Stomach (tissue), 9 donors: ENCODE results near the gene BRD2. TPM values are rescaled to one million over a fixed set of nuclear protein-coding genes. Genes with fewer than 3 reads are reported as not detected.
A peak's percentile ranks its signal among the peaks of the same experiment; 100 is the strongest.

Source experiments
- DNase-seq, 2 donors: peaks; one replicate each; pipeline versions ENCODE4 v3.0.0 to v3.0.0-alpha.2; 2013 to 2019
- H3K27ac ChIP-seq, 5 donors: fragments of 200-600 bp in 4 of 5; sonication (generic) in 4 of 5; one replicate each; pipeline ENCODE4 v1.5.1; 2013 to 2019; ENCODE audit warnings: mild to moderate bottlenecking in 1 of 5, moderate library complexity in 1 of 5
- H3K27me3 ChIP-seq, 3 donors: fragments of 200-600 bp; sonication (generic); one replicate each; pipeline ENCODE4 v1.5.1; 2017 to 2019; ENCODE audit warnings: mixed run types in 1 of 3
- H3K36me3 ChIP-seq, 4 donors: fragments of 200-600 bp; sonication (generic); 1 replicate in 3 of 4; 2 replicates in 1 of 4; pipeline ENCODE4 v1.5.1; 2016 to 2019
- H3K4me1 ChIP-seq, 4 donors: fragments of 200-600 bp; sonication (generic); one replicate each; pipeline ENCODE4 v1.5.1; 2016 to 2019
- H3K4me3 ChIP-seq, 4 donors: fragments of 200-600 bp; sonication (generic) in 3 of 4; one replicate each; pipeline ENCODE4 v1.5.1; 2016 to 2019; ENCODE audit warnings: mild to moderate bottlenecking in 1 of 4
- H3K9me3 ChIP-seq, 4 donors: fragments of 200-600 bp; sonication (generic); one replicate each; pipeline ENCODE4 v1.5.1; 2016 to 2019
- EP300 ChIP-seq: sonication (generic); formaldehyde crosslinking; IDR thresholded peaks from one replicate; pipeline ENCODE4 v1.6.1; 2017; ENCODE audit warnings: antibody characterized with exemption
- POLR2A ChIP-seq, 4 donors: fragments of 450-650 bp; IDR thresholded peaks; one replicate each; pipeline ENCODE4 v1.6.1; 2016; ENCODE audit warnings: antibody characterized with exemption in 4 of 4, control low read depth in 2 of 4, mild to moderate bottlenecking in 1 of 4, moderate library complexity in 1 of 4
- POLR2AphosphoS5 ChIP-seq, 3 donors: sonication (generic); formaldehyde crosslinking; IDR thresholded peaks; one replicate each; pipeline ENCODE4 v1.6.1; 2016; ENCODE audit warnings: antibody characterized with exemption in 3 of 3
- WGBS, 5 donors: extraction: QIAGEN DNeasy Blood & Tissue Kit in 3 of 5; methylation state at CpG; one replicate each; pipeline versions ENCODE4 v1.1.5 to v1.1.7; 2013 to 2018; 5-methylcytosine and 5-hydroxymethylcytosine counted together
- intact Hi-C: fragments of 100-400 bp; cut with DNase I; formaldehyde crosslinking; loops from one replicate; pipeline ENCODE4 v1.15.1; 2023; ENCODE audit warnings: low total_unique reads
- polyA plus RNA-seq, 3 donors: library from polyadenylated mRNA; stranded (reverse); fragments of 200-250 nt; gene quantifications; one replicate each; pipeline ENCODE4 v1.2.3, GENCODE V29; 2013
- total RNA-seq, 5 donors: library from RNA; depleted of rRNA; stranded (reverse); fragments of >200 nt; gene quantifications; one replicate each; pipeline versions ENCODE4 v1.1.0 to v1.2.3, GENCODE V29; 2014 to 2016
- TF ChIP-seq, protein P1 (sequence below), 7 experiments: fragments of 450-650 bp in 4 of 7; fragments of 200-600 bp in 3 of 7; sonication (generic) in 3 of 7; IDR thresholded peaks; one replicate each; pipeline ENCODE4 v1.5.1; 2016 to 2019; ENCODE audit warnings: antibody characterized with exemption in 7 of 7, control low read depth in 2 of 7, mild to moderate bottlenecking in 1 of 7
- donor health status: healthy with polysubstance abuse.
- donor health status: Bipolar disorder and iron deficiency.
- donor health status: healthy.

BRD2 gene
- total and polyA plus RNA-seq, 8 donors = 70.7 to 538 (median 129) TPM

DNA sequence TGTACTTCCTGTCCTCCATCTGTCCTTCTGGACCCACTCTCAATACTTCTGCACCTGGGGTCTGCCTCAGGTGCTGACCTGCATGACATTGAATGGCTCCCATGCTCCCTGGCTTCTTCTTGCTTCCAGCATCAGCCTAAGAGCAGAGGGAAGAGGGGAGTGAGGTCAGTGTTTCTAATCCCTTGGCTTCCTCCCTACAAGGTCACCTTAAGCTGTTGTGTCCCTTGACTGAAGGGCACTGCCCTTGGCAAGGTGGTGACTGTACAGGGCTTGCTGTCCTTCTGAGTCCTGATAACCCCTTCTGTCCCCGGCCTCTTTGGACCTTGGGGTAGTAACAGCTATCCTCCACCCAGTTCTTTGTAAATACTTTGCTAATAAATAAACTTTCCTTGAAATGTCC, 37.2 kb upstream of the BRD2 start:
- H3K4me3 ChIP-seq = no peak overlapping the region
- no peaks in the 10 kb centered on the region for H3K36me3 ChIP-seq
- peaks cover 0 to 10% (median 0%) of the 10 kb centered on the region in 4 donors for H3K4me1 ChIP-seq
- H3K27ac ChIP-seq = no peak overlapping the region
- 0 to 4% (median 0%) methylated on average over 1 of the region's 1 CpG for WGBS, 5 donors
- H3K9me3 ChIP-seq = no peaks in the 10 kb centered on the region
- no peak for DNase-seq
- TF ChIP-seq POLR2AphosphoS5 (IDR thresholded peaks at IDR 0.05) (no peak), EP300 (no peak), POLR2A (IDR thresholded peaks at IDR 0.05) (no peak)
- TF ChIP-seq, protein P1, sequence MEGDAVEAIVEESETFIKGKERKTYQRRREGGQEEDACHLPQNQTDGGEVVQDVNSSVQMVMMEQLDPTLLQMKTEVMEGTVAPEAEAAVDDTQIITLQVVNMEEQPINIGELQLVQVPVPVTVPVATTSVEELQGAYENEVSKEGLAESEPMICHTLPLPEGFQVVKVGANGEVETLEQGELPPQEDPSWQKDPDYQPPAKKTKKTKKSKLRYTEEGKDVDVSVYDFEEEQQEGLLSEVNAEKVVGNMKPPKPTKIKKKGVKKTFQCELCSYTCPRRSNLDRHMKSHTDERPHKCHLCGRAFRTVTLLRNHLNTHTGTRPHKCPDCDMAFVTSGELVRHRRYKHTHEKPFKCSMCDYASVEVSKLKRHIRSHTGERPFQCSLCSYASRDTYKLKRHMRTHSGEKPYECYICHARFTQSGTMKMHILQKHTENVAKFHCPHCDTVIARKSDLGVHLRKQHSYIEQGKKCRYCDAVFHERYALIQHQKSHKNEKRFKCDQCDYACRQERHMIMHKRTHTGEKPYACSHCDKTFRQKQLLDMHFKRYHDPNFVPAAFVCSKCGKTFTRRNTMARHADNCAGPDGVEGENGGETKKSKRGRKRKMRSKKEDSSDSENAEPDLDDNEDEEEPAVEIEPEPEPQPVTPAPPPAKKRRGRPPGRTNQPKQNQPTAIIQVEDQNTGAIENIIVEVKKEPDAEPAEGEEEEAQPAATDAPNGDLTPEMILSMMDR (IDR thresholded peaks at IDR 0.05) = no peak
- H3K27me3 ChIP-seq = no peaks in the 10 kb centered on the region
- intact Hi-C loops = loop anchor here (10.0 kb wide), 1 partner anchor 46 kb away; no protein-coding TSS in a partner anchor

DNA sequence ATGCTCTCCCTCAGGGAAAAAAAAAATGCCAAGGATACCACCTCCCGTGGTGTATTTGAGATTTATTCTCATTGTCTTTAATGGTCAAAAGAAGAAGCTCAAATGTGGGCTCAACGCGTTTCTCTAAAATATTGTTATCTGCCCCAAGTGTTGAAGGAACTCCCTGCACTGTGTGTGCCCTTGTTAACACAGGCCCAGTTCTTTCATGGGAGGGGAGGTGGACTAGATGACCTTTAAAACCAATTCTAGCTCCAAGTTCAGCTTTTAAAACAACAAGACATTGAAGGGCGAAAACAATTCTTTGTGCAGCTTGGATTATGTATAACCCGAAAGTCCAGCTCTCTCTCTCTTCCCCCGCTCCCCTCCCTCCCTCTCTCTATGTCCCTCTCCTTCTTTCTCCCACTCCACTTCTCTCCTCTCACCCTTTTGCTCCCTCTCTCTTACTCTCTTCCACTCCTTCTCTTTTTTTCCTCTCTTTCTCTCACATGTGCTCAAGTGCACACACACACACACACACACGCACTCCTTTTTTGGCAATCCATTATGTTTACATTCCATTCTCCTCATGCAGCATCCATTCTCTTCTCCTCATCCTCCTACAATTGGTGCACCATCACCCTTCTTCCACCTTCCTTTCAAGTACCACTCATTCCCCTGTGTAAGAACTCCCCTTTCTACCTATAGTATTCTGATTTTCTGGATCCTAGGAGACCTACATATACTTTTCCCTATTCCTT, 36.1 kb upstream of the BRD2 start:
- Histone ChIP-seq H3K27me3 (no peaks in the 10 kb centered on the region), H3K4me1 (peaks cover 0 to 17% (median 0%) of the 10 kb centered on the region in 4 donors), H3K9me3 (no peaks in the 10 kb centered on the region), H3K36me3 (peaks cover 0 to 5% (median 0%) of the 10 kb centered on the region in 4 donors), H3K27ac (no peak overlapping the region), H3K4me3 (no peak overlapping the region)
- DNase-seq = peak in 1 of 2 donors; percentile 21
- intact Hi-C loops = loop anchor here (10.0 kb wide), 1 partner anchor 47 kb away; no protein-coding TSS in a partner anchor
- 43 to 69% (median 53%) methylated on average over 7 of the region's 7 CpGs for WGBS, 5 donors
- TF ChIP-seq EP300 (no peak), POLR2AphosphoS5 (IDR thresholded peaks at IDR 0.05) (no peak), POLR2A (IDR thresholded peaks at IDR 0.05) (no peak)
- TF ChIP-seq, protein P1 (IDR thresholded peaks at IDR 0.05) = no peak

DNA sequence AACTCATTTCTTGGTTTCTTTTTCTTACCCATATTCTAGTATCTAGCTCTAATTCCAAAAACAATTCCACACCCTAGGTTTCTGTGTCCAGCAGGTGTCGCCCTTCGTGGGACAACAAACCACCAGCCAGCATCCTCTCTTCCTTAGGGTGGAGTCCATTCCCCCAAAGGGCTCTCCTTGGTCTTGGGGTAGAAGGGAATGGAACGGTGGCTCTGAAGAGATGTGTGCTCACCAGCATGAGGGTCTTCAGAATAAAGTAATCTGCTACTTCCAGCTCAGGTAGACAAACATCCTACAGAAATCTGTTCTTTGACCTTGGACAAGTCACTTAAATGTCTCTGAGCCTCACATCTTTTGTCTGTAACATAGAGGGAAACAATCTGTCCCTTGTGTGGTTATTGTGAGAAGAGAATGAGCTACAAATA, 34.7 kb upstream of the BRD2 start:
- WGBS, 5 donors = 0 to 5% (median 2%) methylated on average over 3 of the region's 3 CpGs
- TF ChIP-seq, protein P1 (IDR thresholded peaks at IDR 0.05) = peak in 5 of 7 experiments; percentile 58 to 89 (median 72)
- TF ChIP-seq POLR2AphosphoS5 (IDR thresholded peaks at IDR 0.05) (peak in 2 of 3 donors; percentile 20 to 61), POLR2A (IDR thresholded peaks at IDR 0.05) (no peak)
- peak; percentile 86 to 88 for DNase-seq
- Histone ChIP-seq H3K36me3 (peaks cover 0 to 19% (median 0%) of the 10 kb centered on the region in 4 donors), H3K4me1 (peaks cover 0 to 17% (median 0%) of the 10 kb centered on the region in 4 donors), H3K27ac (no peak overlapping the region), H3K9me3 (no peaks in the 10 kb centered on the region), H3K4me3 (no peak overlapping the region), H3K27me3 (no peaks in the 10 kb centered on the region)
- intact Hi-C loops = loop anchor here (10.0 kb wide), 1 partner anchor 49 kb away; no protein-coding TSS in a partner anchor

DNA sequence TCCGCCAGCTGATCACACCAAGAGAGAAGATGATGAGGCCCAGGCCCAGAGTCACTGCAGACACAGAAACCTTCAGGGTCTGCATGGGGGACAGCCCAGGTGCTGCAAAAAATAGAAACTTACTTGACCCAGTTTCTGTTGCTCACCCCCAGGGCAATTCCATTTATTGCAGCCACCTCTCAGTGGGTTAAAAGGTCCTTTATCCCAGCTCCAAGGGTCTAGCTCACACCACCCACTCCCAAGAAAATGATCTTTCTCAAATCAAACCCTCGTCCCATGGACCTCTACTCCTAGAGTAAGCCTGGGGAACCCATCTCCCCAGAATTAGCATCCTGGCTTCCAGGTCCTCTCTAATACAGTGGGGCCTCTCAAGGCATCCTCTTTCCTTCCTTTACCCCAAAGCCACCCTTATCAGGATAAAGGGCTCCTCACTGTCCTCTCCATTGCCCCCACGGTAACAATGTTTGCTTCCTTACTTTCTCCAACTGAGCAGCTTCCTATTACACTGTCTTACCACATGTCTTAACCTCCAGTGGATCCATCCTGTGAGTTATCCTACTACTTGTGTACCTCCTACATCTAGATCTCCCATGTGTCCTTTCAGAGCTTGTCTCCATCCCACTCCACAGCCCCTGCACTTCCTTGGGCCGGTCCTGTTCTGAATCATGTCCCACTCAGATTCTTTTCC, 32.7 kb upstream of the BRD2 start:
- Histone ChIP-seq H3K36me3 (peaks cover 0 to 20% (median 0%) of the 10 kb centered on the region in 4 donors), H3K4me3 (no peak overlapping the region), H3K27ac (peak overlapping the region in 1 of 5 donors; percentile 25), H3K27me3 (no peaks in the 10 kb centered on the region), H3K4me1 (peaks cover 0 to 24% (median 4%) of the 10 kb centered on the region in 4 donors), H3K9me3 (no peaks in the 10 kb centered on the region)
- no peak for DNase-seq
- intact Hi-C loops = loop anchor here (5.0 to 10.0 kb wide), 2 partner anchors 51 to 52 kb away; no protein-coding TSS in a partner anchor
- TF ChIP-seq POLR2A (IDR thresholded peaks at IDR 0.05) = no peak
- TF ChIP-seq EP300 = no peak
- no peak for TF ChIP-seq POLR2AphosphoS5 (IDR thresholded peaks at IDR 0.05)
- TF ChIP-seq, protein P1 (IDR thresholded peaks at IDR 0.05) = no peak
- 82 to 91% (median 87%) methylated on average over 4 of the region's 4 CpGs for WGBS, 5 donors
